ENCODE results near the gene MAGI3.
"Not testable (repeated sequence)": the region's sequence is repeated elsewhere in the genome, so short reads cannot be mapped to it uniquely, and the experiment has no call there.

Gene MAGI3

DNA sequence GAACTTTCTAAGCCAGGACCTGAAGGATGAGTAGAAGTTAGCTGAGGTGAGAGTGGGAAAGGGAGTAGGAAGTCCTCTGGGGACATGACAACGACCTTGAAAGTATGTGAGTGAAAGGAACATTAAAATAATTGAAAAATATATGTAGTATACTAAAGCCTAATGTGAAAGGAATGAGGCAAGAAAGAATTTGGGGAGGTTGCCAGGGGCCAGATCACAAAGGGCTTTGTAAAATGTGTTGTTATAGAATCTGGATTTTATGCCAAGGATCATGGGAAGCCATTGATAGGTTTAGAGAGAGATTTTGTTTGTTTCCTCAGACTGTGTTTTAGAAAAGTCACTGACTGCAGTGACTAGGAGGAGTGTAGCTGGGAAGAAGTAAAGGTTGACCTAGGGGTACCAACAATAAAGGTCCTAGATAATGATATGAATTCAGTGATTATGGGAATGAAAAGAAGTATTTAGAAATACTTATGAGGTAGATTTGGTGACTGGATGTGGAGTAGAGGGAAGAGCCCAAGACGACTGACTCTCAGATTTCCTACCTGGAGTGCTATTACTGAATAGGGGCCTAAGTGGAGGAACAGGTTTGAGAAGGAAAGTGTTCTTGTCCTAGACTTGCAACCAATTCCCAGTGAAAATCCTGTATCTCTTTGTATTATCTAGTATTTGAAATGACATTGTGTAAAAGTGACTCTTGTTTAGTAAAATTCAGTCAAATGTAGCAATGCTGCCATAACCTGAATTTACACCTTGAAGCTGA, 189.1 kb downstream of the MAGI3 start:
- no peak for DNase-seq (ENCODE audit: low read depth)

DNA sequence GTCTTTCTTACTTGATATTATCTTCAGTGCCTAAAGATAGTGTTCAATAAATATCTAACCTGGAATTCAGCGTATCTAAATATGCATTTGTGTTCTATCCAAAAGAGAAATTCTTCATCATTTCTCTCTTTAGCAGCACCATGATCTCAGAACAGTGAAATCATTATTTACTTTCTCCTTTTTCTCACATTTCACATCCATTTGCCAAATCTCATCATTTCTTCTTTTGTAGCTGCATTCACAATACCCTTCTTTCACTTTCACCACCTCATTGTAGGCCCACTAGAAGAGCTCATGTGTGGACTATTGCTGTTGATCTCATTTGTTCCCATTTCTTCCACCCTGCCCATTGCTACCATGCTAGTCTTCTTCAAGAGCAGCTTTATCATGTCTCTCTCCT, 191.0 kb downstream of the MAGI3 start:
- DNase-seq (ENCODE audit: low read depth) = no peak

- DNase-seq (ENCODE audit: low read depth) = no peak
Observed at GRCh38 chr1:113582084-113582483, 191.8 kb downstream of the MAGI3 start.

GRCh38 chr1:113587475-113587874, 197.2 kb downstream of the MAGI3 start:
- DNase-seq (ENCODE audit: low read depth) = no peak

DNA sequence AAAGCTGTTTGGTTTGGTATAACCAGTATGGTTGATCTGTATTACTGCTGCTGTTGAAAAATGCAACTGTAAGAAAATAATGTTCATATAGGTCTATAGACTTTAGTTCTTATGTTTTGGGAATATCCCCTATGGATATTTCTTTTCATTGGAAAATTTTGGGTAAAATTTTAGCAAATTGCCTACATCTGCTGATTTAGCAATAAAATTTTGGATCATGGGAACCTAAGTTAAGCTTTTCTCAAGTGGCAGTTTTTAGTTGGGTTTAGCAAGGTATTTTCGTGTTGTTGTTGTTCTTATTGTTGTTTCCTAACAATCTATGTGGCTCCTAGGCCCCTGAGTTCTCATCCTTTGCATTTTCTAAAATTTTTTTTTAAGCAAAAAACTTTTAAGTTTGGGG, 201.9 kb downstream of the MAGI3 start:
- DNase-seq (ENCODE audit: low read depth) = no peak

DNA sequence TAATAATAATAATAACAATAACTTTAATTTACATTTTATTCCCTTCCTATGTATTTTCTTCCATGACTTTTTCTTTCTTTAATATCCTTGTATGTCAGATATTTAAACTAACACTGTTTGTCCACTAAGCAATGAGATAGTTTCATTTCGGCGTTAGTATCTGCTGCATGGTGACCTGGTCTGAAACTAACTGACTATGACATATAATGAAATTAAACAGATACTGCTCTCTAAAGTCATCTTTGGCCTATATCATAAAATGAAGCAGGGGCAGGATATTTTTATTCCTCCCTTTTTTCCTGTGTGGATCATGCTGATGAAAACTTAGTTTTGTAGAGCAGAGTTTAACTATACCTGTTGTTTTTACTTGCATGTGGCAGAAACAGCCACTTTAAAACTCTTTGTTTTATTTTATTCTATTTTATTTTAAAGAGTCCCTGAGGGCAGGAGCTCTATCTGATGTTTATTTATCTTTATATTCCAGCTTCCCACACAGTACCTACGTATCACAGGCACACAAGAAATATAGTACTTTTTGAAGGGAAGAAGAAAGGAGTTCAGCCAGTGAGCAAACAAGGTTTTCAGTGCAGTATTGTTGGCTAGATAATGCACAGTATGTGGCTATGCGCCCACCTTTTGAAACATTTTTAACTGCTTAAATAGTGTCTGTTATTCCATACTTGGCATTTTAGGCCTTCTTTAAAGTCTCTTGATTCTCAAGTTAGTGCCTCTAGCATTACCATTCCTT, 203.4 kb downstream of the MAGI3 start:
- no peak for DNase-seq (ENCODE audit: low read depth)

GRCh38 chr1:113604466-113604865, 214.2 kb downstream of the MAGI3 start:
- not testable (repeated sequence) for DNase-seq (ENCODE audit: low read depth)

DNA sequence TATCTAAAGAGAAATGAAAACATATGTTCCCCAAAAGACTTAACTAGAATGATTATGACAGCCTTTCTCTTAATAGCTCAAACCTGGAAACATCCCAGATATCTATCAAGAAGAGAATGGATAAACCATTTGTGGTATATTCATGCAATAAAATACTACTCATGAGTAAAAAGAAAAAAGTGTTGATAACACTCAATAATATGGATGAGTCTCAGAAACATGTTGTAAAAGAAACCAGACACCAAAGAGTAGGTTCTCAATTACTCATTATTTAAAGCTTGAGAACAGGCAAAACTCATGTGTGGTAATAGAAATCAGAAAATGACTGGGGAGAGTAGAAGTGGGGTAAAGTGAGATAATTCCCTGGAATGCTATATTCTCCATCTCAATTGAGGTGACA, 214.8 kb downstream of the MAGI3 start:
- no peak for DNase-seq (ENCODE audit: low read depth)

DNA sequence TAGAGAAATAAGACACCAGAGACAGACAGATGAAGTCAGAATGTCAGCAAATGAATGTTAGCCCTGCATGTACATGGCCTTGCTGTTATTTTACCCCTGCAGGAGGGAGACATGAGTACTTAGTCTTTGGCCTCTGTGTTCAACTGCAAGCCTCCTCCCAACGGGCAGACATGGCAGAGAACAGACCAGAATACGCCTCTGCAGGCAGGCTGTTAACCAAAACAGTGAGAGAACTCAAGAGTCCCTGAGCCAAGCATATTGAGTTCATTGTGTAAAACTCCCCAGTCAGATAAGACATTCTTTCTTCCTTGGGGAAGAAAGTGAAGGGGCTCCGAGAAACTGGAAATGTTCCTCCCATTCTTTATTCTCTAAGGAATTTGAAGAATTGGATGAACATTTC, 218.1 kb downstream of the MAGI3 start:
- DNase-seq (ENCODE audit: low read depth) = no peak

GRCh38 chr1:113610372-113610771, 220.1 kb downstream of the MAGI3 start:
- no peak for DNase-seq (ENCODE audit: low read depth)

DNA sequence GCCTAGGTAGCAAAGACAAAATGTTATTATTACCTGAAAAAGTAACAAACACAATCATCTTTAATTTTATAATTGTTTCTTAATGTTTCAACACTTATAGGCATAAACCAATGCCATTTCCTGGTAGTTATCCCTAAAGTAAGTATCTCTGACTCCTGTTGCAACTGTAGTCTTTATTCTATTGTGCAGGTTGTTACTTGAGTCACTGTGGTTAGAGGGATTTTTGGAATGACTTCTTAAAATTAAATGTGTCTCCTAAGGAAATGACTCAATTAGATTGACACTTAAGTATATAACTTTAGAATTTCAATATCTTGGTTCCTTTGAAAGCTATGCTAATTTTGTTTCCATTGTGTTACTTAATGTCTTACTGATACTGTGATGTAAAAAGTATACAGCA, 225.1 kb downstream of the MAGI3 start:
- DNase-seq (ENCODE audit: low read depth) = no peak

DNA sequence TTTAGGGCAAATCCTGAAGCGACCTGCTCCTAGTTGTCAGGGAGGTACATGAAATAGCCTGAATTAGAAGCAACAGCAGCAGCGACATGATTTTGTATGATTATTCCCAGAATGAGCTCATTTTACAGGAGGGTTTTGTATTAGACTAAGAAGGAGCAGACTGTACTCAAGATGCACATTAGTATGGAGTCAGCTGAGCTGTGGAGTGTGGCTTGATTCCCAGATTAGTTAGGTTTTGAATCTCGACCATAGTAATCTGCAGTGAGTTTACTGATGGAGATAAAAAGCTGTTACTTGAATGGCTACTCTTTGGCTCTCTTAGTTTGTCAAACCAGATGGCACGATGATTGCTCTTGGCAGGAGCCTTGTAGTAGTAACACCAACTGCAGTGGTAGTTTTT, 225.8 kb downstream of the MAGI3 start:
- DNase-seq (ENCODE audit: low read depth) = no peak

- no peak for DNase-seq (ENCODE audit: low read depth)
Observed at GRCh38 chr1:113617438-113618141, 227.3 kb downstream of the MAGI3 start.

- DNase-seq (ENCODE audit: low read depth) = no peak
Observed at GRCh38 chr1:113628997-113629396, 238.7 kb downstream of the MAGI3 start.

DNA sequence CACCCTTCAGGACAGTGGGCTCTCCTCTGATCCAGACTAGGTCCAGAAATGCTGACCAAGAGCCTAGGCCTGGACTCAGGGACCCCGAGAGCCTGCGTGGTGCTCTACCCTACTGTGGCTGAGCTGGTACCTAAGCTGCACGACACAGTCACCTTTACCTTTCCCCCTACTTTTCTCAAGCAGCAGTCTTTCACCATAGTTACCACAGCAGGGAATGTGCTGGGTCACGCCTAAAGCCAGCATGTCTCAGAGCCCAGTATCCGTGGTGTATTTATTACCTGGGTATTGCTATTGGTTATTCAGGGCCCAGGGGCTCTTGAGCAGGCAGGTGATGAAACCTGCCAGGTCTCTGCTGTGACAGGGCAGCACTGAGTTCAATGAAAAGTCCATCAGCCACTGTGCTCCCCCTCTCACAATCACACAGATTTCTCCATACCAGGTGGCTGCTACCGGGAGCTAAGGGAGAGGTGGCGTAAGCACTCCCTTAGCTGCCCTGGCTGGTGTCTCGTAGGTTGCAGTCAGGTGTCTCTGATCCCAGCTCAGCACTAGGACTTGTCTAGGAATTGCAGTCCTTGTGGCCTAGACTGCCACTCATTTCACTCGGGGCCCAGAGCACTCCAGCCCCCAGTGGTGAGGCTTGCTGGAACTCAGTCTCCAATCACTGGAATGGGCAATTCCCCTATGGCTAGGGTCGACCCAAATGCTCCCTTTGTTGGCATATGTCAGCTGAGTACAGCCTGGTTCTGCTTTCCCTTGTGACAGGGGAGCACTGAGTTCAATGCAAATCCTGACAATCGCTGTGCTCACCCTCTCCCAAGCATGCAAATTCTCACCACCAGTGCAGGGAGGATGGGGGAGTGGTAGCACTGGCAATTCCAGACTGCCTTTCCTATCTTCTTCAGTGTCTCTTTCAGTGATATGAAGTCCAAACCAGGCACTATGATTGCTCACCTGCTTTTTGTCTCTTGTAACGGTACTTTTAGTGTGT, 240.3 kb downstream of the MAGI3 start:
- DNase-seq (ENCODE audit: low read depth) = no peak

GRCh38 chr1:113641396-113641795, 251.1 kb downstream of the MAGI3 start:
- no peak for DNase-seq (ENCODE audit: low read depth)

- no peak for DNase-seq (ENCODE audit: low read depth)
Observed at GRCh38 chr1:113647164-113647563, 256.8 kb downstream of the MAGI3 start.

DNA sequence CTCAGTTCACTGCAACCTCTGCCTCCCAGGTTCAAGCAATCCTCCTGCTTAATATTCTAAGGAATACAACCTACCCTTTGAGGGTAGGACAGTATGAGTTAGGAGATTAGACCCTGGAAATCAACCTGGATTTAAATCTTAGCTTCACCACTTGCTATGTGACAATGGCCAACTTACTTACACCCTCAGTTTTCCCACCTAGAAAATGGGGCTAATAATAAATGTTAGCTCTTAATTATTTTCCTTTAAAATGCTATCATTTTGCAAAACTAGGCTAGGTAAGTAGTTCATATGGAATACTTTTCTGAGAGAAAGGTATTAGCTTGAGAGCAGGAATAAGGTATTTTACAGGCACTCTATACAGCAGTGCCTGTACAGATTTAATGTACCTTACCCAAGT, 258.2 kb downstream of the MAGI3 start:
- DNase-seq (ENCODE audit: low read depth) = no peak

GRCh38 chr1:113652771-113653170, 262.5 kb downstream of the MAGI3 start:
- DNase-seq (ENCODE audit: low read depth) = no peak

DNA sequence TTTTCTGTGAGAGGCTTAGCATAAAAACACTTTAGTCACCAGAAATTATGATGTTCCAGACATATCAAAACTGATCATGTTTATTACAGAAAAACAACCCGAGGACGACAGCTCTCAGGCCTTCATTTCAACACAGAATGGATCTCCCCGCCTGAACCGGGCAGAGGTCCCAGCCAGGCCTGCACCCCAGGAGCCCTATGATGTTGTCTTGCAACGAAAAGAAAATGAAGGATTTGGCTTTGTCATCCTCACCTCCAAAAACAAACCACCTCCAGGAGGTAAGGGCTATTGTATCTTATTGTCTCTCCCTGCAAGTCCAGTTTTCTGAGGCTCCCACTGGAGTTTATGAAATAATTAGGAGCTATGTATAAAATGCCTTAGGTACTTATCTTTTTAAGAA, 263.4 kb downstream of the MAGI3 start:
- DNase-seq (ENCODE audit: low read depth) = no peak

GRCh38 chr1:113654883-113655282, 264.6 kb downstream of the MAGI3 start:
- no peak for DNase-seq (ENCODE audit: low read depth)

DNA sequence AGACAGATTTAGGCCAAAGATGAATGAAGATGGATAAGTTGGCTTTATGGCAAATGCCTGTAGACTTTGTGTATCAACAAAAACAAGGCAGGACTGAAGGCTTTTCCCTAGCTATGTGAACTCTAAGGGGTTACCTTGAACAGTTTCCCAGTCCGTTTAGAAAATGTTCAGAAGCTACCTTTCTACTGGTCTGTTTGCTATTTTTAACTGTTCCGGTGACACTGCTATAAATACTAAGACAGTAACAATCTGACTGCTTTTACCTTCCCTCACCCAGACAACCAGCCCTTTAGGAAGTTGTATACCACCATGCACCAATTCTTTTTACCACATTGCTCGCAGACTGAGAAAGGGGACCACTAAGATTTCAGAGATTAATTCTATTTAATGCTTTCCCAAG, 266.8 kb downstream of the MAGI3 start:
- DNase-seq (ENCODE audit: low read depth) = no peak
